ENCODE data around the gene COQ9.
A peak's percentile ranks its signal among the peaks of the same experiment; 100 is the strongest.
"Not testable (repeated sequence)": the region's sequence is repeated elsewhere in the genome, so short reads cannot be mapped to it uniquely, and the experiment has no call there.

The COQ9 gene

GRCh38 chr16:57427824-57428223 lies 19.5 kb upstream of the COQ9 start:
- no peak for DNase-seq

GRCh38 chr16:57430955-57431354 lies 16.3 kb upstream of the COQ9 start:
- no peak for DNase-seq

DNA sequence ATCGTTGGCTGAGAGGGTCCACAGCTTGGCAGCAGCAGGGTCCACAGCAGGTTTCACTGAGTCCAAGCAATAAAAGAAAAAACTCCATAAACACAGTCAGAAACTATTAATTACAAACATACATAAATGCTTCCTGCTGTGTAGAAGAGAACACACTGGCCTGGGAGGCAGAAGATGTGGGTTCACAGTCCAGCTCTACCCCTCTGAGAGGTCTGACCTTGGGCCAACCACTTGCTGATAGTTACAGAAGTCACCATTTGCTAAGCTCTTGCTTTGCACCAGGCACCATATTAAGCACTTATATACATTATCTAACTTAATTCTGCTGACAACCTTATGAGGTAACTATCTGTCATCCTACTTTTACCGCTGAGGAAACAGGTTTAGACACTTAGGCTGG lies 14.8 kb upstream of the COQ9 start:
- no peak for DNase-seq

DNA sequence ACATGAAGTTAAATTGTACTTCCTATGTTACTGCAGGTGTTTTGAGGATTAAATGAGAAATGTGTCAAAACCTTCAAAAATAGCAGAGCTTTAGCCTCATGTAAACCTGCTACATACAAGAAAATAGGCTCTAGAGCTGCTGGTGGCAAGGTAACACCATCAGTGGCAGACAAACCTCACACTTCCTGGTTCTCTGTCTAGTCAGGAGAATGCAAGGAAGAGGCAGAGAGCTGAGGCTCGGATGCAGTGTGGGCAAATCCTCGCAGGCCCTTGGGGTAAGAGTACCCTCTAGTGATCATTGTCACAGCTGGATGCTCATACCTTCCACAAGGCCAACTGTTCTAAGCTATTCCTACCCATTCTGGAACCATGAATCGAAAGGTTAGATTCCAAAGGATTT lies 14.3 kb upstream of the COQ9 start:
- DNase-seq, result no peak

GRCh38 chr16:57434003-57434402 lies 13.3 kb upstream of the COQ9 start:
- DNase-seq, result no peak

DNA sequence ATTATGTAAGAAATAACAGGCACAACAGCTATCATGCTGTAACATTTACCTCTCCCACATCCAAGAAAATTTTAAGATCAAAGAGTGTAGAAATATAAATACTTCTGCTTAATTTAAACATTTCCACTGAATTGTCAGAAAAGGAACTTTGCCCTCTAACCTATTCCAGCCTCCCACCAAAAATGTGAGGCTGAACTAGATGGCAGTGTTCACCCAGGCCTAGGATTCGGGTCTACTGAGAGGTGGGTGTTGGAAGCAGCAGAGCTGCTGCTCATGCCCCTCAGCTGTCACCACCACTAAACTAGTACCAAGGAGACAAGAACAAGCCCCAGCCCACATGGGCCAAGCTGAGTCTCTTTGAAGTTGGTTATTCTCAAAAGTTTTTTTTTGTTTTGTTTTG lies 11.4 kb upstream of the COQ9 start:
- DNase-seq, result no peak

GRCh38 chr16:57439947-57440346 lies 7.3 kb upstream of the COQ9 start:
- DNase-seq, result not testable (repeated sequence)

DNA sequence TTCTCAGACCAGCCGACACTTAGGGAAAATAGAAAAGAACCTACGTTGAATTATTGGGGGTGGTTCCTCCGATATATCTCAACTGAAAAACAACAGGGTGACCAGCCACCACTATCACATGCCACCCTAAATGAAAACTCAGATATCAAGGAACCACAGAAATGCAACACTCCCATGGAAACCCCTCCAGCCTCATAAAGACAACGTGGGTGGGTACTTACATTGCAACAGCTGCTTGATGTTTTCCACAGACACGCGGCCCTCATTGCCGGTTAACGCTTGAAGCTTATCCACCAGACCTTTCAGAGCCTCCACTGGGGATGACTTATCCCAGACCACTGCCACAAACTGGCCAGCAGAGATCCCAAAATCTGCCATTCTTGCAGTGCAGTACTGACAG lies 6.7 kb upstream of the COQ9 start:
- not testable (repeated sequence) for DNase-seq

DNA sequence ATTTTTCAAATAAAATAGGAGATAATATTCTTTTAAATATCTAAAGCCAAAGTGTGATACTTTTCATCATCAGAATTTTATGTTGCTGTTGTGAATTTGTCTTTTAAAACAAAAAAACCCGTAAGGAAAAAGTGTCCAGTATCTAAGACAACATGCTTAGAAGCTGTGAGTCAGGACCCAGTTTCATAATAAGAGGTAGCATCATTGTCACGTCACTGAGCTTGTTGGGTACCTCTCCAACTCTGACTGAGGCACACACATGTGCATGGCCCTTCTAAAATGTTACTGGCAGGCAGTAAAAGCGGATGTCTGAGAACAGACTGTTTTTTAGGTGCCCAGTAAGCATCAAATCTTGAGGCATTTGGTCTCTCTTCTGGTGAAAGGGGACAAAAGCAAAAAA lies 2.6 kb upstream of the COQ9 start:
- DNase-seq, result no peak

DNA sequence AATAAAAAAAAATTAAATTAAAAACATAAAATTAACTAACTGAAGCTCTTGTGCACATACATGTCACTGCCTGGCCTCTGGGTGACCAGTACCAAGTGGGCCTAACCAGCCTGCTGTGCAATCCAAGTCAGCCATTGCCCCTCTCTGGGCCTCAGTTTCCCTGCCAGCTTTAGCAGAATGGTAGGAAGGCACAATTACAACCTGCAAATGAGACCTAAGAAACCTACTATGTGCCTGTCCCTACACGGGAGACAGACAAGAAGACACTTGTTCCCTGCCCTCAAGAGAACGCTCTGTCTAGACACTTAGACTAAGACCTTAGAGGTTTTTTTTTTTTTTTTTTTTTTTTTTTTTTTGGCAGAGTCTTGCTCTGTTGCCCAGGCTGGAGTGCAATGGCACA lies 1.8 kb upstream of the COQ9 start:
- DNase-seq, result no peak

- no peak for DNase-seq
Measured at GRCh38 chr16:57446531-57447185, 621 bp upstream of the COQ9 start.

- no peak for DNase-seq
Measured at GRCh38 chr16:57452021-57452420, 4.7 kb downstream of the COQ9 start.

GRCh38 chr16:57462209-57462977 lies 15.1 kb downstream of the COQ9 start, which contains the start of gene POLR2C:
Gene POLR2C, plus strand, starts transcription at chr16:57462679. Its CDS starts 46 bp downstream, at chr16:57462725.
- peak; percentile 89 for DNase-seq

DNA sequence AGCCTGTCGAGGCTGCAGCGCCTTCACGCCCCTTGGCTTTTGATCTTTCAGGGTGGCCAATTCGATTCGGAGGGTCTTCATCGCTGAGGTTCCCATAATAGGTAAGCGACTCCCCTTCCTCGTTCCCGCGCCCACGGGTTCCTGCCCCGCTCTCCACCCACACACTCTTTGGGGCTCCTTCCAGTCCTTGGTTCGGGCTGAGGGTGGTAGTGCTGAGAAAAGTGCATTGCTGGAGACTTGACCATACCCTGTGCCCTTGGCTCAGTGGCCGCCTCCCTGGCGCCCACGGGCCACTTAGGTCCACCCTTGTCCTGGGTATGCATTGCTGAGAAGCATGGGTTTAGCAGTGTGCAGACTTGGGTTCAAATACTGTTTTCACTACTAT lies 15.7 kb downstream of the COQ9 start:
- no peak for DNase-seq

GRCh38 chr16:57464523-57464922 lies 17.2 kb downstream of the COQ9 start:
- no peak for DNase-seq

DNA sequence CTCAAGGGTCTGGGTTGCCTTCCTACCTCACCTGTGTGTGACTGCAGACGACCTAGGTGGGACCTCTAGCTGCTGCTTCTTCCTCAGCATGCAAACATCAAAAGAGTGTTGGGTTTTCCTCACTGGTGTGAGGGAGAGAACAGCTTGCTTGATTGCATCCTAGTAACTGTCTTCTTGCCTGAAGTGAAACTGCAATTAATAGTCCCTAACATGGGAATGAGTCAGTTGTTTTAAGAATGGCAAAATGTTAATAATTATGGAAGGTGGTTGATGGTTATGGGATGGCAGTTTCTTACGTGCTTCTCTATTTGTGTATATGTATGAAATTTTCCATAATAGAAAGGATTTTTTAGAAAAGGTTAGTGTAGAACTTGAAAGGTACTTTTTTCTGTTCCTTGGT lies 21.1 kb downstream of the COQ9 start:
- no peak for DNase-seq

- DNase-seq, result no peak
Measured at GRCh38 chr16:57469046-57469445, 21.8 kb downstream of the COQ9 start.

- no peak for DNase-seq
Measured at GRCh38 chr16:57469917-57470470, 22.7 kb downstream of the COQ9 start.

GRCh38 chr16:57470711-57471110 lies 23.4 kb downstream of the COQ9 start:
- no peak for DNase-seq

DNA sequence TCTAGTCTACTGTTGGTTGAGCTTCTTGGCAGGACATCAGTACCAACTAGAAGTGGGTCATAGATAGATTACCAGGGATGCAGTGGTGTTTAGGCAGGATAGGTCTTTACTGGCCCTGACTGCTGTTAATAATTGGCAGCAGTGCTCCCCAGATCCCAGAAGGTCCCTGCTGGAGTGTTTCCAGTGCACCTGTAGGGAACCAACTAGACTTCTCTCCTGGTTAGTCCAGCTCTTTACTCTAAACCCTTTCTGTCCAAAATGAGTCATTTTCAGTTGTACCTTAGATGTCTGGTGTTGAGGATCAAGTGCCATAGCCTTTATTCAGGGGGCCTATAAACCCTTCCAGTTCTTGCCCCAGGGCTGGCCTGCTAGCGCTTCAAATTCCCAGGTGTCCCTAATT lies 23.9 kb downstream of the COQ9 start:
- no peak for DNase-seq

DNA sequence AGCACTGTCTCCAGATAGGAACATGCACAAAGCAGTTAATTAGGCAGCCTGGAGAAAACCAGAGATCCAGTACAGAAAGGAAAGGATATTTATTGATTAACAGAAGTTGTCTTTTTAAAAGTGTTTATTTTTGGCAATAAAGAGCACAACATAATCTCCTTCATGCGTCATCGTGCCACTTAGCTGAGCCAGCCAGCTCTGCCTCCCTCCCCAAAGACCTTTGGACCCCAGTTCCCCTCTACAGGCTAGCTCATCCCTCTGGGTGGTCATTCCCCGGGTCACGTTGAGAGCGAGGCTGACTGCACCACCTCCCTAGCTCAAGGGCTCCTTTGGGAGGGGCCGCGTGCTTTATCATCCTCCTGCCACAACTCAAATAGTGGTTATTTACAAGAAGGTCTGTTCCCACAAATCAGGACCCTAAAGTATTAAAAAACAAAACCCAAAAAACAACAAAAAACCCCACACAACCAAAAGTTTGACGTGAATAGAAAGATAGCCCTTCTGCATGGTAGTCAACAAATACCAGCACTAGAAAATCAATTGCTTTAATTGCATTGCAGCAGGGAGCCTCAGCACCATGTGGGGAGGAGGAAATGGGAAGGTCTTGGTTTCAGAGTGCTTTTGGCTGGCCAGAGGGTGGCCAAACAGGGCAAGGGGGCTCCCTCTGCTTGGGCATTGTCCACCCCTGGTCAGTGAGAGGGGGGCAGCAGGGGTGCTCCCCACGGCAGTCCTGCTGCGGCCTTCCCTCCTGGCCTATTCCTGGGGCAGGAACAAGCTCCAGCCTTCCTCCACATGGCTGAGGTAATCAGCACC lies 24.8 kb downstream of the COQ9 start:
- no peak for DNase-seq

- no peak for DNase-seq
Measured at GRCh38 chr16:57472665-57473060, 25.4 kb downstream of the COQ9 start.

DNA sequence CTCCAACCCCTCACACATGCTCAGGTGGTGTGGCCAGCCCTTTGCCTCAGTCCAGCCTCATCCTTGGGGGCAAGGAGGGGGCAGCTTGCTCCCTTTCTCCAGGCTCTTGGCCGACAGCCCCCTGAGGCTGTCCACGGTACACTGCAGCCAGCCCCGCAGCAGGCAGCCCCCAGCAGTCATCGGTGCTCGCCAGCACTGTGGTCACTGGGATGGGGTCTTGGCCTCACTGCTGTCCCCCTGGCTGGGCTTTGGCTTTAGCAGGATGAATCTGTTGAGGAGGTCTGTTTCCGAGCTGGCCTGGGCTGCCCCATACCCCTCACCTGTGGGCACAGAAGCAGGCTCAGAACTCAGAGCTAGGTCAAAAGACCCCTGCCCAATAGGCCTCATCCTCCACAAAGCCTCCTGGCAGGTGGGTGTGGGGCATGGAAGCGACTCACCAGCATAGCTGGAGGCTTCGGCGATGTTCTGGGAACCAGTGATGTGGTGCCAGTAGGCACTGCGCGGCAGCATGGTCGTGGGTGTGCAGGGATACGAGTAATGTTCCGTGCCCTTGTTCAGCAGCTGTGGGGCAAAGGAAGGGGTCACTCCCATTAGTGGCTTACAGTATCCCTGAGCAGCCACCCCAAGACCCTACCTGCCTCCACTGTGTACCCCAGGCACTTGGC lies 26.0 kb downstream of the COQ9 start:
- DNase-seq, result no peak
